Rectal smooth muscle tissue (tissue), 1 donor: ENCODE measurements around the gene CAB39.
A peak's percentile ranks its signal among the peaks of the same experiment; 100 is the strongest.

Experiments
- H3K27ac ChIP-seq: one replicate; pipeline ENCODE4 v1.7.0; 2013; ENCODE audit warnings: low read depth, low read length, inconsistent platforms
- H3K27me3 ChIP-seq: one replicate; pipeline ENCODE4 v1.7.0; 2013; ENCODE audit warnings: low read length; ENCODE audit not compliant: control insufficient read depth, insufficient read depth
- H3K36me3 ChIP-seq: one replicate; pipeline ENCODE4 v1.7.0; 2013; ENCODE audit warnings: low read length; ENCODE audit not compliant: control insufficient read depth, insufficient read depth
- H3K4me1 ChIP-seq: one replicate; pipeline ENCODE4 v1.7.0; 2013; ENCODE audit warnings: low read length; ENCODE audit not compliant: control insufficient read depth, insufficient read depth
- H3K4me3 ChIP-seq: one replicate; pipeline ENCODE4 v1.7.0; 2013; ENCODE audit warnings: low read length
- H3K9ac ChIP-seq: one replicate; pipeline ENCODE4 v1.7.0; 2013; ENCODE audit warnings: low read length

CAB39 gene

GRCh38 chr2:230772156-230772555 lies 59.5 kb downstream of the CAB39 start:
- Histone ChIP-seq H3K27ac (no peak overlapping the region), H3K9ac (no peak overlapping the region), H3K4me1 (peaks cover 4% of the 10 kb centered on the region), H3K27me3 (no peaks in the 10 kb centered on the region), H3K36me3 (peaks cover 3% of the 10 kb centered on the region), H3K4me3 (no peak overlapping the region)

GRCh38 chr2:230773039-230773773 lies 60.6 kb downstream of the CAB39 start:
- H3K36me3 ChIP-seq: peaks cover 3% of the 10 kb centered on the region
- H3K4me3 ChIP-seq: no peak overlapping the region
- H3K4me1 ChIP-seq: peaks cover 6% of the 10 kb centered on the region
- no peaks in the 10 kb centered on the region for H3K27me3 ChIP-seq
- no peak overlapping the region for H3K27ac ChIP-seq
- H3K9ac ChIP-seq: no peak overlapping the region

DNA sequence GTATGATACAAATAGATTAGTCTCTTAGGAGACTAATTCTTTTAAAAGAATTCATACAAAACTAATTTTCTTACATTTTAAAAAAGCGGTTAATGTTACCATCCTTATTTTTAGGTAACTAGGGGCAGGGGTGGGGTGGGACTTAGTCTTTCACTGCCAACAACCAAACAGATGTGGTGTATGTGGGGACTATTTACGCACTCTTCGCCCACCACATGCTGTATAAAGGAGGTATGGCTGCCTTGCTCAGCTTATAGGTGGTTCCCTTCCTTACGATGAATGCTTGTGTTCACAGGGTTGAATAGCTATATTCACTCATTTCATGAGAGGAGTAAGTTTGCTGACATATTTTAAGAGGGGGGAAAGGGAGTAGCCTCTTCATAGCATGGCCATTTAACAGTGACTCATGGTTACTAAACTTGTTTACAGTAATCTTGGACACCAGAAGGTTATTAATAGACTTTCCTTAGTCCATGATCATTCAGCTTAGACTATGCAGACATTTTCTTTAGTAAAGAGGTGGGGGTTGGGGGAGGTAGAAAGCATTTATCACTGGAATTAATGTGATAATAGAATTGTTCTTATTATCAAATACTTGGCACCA lies 61.8 kb downstream of the CAB39 start:
- Histone ChIP-seq H3K27me3 (no peaks in the 10 kb centered on the region), H3K36me3 (peaks cover 3% of the 10 kb centered on the region), H3K4me3 (no peak overlapping the region), H3K4me1 (peaks cover 15% of the 10 kb centered on the region), H3K27ac (peak overlapping the region; percentile 8), H3K9ac (no peak overlapping the region)

DNA sequence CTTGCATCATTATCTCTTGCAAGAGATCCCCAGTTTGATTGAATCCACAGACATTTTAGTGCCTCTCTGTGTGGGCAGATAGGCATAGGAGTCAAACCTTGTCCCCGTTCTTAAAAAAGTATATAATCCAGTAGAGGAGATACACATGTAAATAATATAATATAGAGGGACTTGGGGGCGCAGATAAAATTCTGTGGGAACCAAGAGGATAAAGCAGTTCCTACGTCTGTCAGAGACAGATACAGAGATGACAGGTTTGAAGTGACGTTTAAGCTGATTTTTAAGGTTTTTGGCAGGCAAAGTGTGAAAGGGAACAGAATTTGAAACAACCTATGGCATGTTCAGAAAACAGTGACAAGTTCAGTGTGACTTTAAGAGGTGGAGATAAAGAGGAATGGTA lies 63.1 kb downstream of the CAB39 start:
- no peak overlapping the region for H3K9ac ChIP-seq
- peaks cover 15% of the 10 kb centered on the region for H3K4me1 ChIP-seq
- H3K27me3 ChIP-seq: no peaks in the 10 kb centered on the region
- H3K4me3 ChIP-seq: no peak overlapping the region
- no peak overlapping the region for H3K27ac ChIP-seq
- peaks cover 3% of the 10 kb centered on the region for H3K36me3 ChIP-seq

GRCh38 chr2:230777721-230778120 lies 65.1 kb downstream of the CAB39 start:
- H3K4me3 ChIP-seq: no peak overlapping the region
- H3K9ac ChIP-seq: no peak overlapping the region
- H3K27me3 ChIP-seq: no peaks in the 10 kb centered on the region
- no peak overlapping the region for H3K27ac ChIP-seq
- peaks cover 6% of the 10 kb centered on the region for H3K36me3 ChIP-seq
- peaks cover 15% of the 10 kb centered on the region for H3K4me1 ChIP-seq

GRCh38 chr2:230778350-230779063 lies 65.9 kb downstream of the CAB39 start:
- peak overlapping the region; percentile 15 for H3K27ac ChIP-seq
- H3K27me3 ChIP-seq: no peaks in the 10 kb centered on the region
- no peak overlapping the region for H3K4me3 ChIP-seq
- peaks cover 6% of the 10 kb centered on the region for H3K36me3 ChIP-seq
- H3K9ac ChIP-seq: no peak overlapping the region
- H3K4me1 ChIP-seq: peaks cover 15% of the 10 kb centered on the region

DNA sequence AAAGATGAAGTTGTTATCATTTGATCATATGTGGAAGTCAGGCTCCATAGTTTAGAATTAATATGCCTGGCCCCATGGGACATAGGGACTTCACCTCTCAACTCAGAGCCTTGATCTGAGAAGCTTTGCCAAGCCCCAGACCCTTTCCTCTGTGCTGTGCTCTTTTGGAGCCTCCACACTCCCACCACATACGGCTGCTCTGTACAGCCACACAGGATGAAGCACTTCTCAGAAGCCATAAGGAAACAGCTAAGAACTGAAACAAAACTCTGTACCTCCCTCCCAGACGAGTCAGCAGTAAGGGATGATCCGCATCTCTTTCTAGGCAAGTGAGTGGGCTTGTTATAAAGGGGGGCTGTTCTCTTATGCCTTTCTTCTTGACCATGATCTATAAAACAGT lies 66.5 kb downstream of the CAB39 start:
- H3K36me3 ChIP-seq: peaks cover 6% of the 10 kb centered on the region
- H3K27me3 ChIP-seq: no peaks in the 10 kb centered on the region
- peak overlapping the region; percentile 40 for H3K27ac ChIP-seq
- H3K9ac ChIP-seq: no peak overlapping the region
- peaks cover 15% of the 10 kb centered on the region for H3K4me1 ChIP-seq
- H3K4me3 ChIP-seq: no peak overlapping the region

DNA sequence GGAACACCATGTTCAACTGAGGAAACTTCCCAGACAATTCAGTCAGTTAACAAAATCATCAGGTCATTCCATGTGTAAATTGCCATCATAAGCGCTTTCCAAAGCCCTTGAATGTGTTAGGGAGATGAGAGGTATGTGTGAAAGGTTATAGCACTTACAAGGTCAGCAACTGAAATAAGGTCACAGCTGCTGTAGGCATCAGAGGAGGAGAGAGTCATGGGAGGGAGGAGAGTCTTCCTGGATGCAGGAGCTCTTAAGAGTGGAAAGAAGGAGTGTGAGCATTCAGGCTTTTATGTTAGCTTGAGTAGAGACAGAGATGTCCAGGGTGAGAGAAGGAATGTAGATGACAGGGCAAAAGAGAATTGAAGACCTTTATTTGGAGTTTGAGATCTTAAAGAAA lies 67.0 kb downstream of the CAB39 start:
- no peak overlapping the region for H3K27ac ChIP-seq
- no peak overlapping the region for H3K4me3 ChIP-seq
- no peaks in the 10 kb centered on the region for H3K27me3 ChIP-seq
- peaks cover 15% of the 10 kb centered on the region for H3K4me1 ChIP-seq
- H3K9ac ChIP-seq: no peak overlapping the region
- peaks cover 6% of the 10 kb centered on the region for H3K36me3 ChIP-seq

DNA sequence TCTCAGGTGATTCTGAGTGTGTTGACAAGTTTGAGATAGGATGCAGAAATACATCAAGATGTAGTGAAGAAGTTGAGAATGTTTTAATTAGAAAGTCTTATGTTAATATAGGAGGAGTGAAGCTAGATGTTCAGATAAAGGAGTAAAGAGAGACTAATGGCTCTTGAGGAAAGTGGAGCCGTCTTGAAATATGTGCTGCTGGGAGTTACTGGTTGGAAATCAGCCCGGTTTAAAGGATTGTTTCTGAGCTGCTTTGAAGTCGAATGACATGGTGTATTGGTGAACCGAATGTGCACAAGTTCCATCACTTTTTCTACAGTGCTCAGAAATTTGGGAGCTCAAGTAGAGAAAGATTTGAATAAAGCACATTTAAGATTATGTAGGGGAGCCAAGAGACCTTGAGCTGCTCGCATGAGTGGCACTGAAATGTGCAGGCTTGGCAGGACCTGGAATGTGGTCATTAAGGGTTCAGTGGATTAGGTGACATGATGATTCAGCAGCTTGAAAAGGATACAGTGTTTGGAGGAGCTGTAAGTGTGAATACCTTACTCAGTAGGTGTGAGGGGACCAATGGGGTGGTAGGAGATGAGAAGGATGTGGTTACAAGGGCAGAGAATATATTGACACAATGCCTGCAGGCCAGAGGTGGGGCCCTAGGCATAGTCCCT lies 68.6 kb downstream of the CAB39 start:
- Histone ChIP-seq H3K4me1 (peaks cover 12% of the 10 kb centered on the region), H3K9ac (no peak overlapping the region), H3K27ac (no peak overlapping the region), H3K4me3 (no peak overlapping the region), H3K36me3 (peaks cover 6% of the 10 kb centered on the region), H3K27me3 (no peaks in the 10 kb centered on the region)

GRCh38 chr2:230783101-230783500 lies 70.5 kb downstream of the CAB39 start:
- no peak overlapping the region for H3K4me3 ChIP-seq
- peaks cover 10% of the 10 kb centered on the region for H3K4me1 ChIP-seq
- H3K36me3 ChIP-seq: peaks cover 4% of the 10 kb centered on the region
- H3K9ac ChIP-seq: no peak overlapping the region
- no peak overlapping the region for H3K27ac ChIP-seq
- H3K27me3 ChIP-seq: no peaks in the 10 kb centered on the region

GRCh38 chr2:230784795-230785194 lies 72.2 kb downstream of the CAB39 start:
- H3K9ac ChIP-seq: no peak overlapping the region
- H3K27ac ChIP-seq: peak overlapping the region; percentile 7
- H3K36me3 ChIP-seq: peaks cover 4% of the 10 kb centered on the region
- H3K27me3 ChIP-seq: no peaks in the 10 kb centered on the region
- no peaks in the 10 kb centered on the region for H3K4me1 ChIP-seq
- H3K4me3 ChIP-seq: no peak overlapping the region

- no peak overlapping the region for H3K9ac ChIP-seq
- H3K4me3 ChIP-seq: no peak overlapping the region
- H3K27ac ChIP-seq: no peak overlapping the region
- no peaks in the 10 kb centered on the region for H3K4me1 ChIP-seq
- H3K27me3 ChIP-seq: no peaks in the 10 kb centered on the region
- H3K36me3 ChIP-seq: peaks cover 4% of the 10 kb centered on the region
Measured at GRCh38 chr2:230785346-230785745, 72.7 kb downstream of the CAB39 start.
